GM12801 (cell line): ENCODE measurements around the gene SYTL3.

Source experiments
- CTCF ChIP-seq: IDR thresholded peaks from one replicate; pipeline ENCODE4 v1.5.1; 2011; ENCODE audit warnings: control low read depth; ENCODE audit not compliant: insufficient read length; ENCODE audit errors: extremely low read depth

The SYTL3 gene

GRCh38 chr6:158758941-158759479, 109.2 kb downstream of the SYTL3 start:
- TF ChIP-seq CTCF: no peak

- no peak for TF ChIP-seq CTCF
Observed at GRCh38 chr6:158759966-158760617, 110.2 kb downstream of the SYTL3 start.

GRCh38 chr6:158760618-158761250, 110.9 kb downstream of the SYTL3 start:
- TF ChIP-seq CTCF: no peak

GRCh38 chr6:158761746-158762145, 111.9 kb downstream of the SYTL3 start:
- no peak for TF ChIP-seq CTCF

GRCh38 chr6:158762787-158763433, 113.1 kb downstream of the SYTL3 start:
- TF ChIP-seq CTCF: no peak

- no peak for TF ChIP-seq CTCF
Observed at GRCh38 chr6:158763434-158764182, 113.8 kb downstream of the SYTL3 start.

- TF ChIP-seq CTCF: no peak
Observed at GRCh38 chr6:158764183-158764849, 114.5 kb downstream of the SYTL3 start.
